HL-60/S4 treated with retinoic acid at 250 ng/mL for 4 days and 3 days (cell line): ENCODE measurements around the gene ANKFY1.

Experiments used
- in situ Hi-C: fragments of 300-500 bp; cut with MboI; formaldehyde crosslinking; loops from 2 replicates; pipeline ENCODE4 v1.7.0; 2022; ENCODE audit warnings: low sequenced_read_pairs

The ANKFY1 gene, protein sequence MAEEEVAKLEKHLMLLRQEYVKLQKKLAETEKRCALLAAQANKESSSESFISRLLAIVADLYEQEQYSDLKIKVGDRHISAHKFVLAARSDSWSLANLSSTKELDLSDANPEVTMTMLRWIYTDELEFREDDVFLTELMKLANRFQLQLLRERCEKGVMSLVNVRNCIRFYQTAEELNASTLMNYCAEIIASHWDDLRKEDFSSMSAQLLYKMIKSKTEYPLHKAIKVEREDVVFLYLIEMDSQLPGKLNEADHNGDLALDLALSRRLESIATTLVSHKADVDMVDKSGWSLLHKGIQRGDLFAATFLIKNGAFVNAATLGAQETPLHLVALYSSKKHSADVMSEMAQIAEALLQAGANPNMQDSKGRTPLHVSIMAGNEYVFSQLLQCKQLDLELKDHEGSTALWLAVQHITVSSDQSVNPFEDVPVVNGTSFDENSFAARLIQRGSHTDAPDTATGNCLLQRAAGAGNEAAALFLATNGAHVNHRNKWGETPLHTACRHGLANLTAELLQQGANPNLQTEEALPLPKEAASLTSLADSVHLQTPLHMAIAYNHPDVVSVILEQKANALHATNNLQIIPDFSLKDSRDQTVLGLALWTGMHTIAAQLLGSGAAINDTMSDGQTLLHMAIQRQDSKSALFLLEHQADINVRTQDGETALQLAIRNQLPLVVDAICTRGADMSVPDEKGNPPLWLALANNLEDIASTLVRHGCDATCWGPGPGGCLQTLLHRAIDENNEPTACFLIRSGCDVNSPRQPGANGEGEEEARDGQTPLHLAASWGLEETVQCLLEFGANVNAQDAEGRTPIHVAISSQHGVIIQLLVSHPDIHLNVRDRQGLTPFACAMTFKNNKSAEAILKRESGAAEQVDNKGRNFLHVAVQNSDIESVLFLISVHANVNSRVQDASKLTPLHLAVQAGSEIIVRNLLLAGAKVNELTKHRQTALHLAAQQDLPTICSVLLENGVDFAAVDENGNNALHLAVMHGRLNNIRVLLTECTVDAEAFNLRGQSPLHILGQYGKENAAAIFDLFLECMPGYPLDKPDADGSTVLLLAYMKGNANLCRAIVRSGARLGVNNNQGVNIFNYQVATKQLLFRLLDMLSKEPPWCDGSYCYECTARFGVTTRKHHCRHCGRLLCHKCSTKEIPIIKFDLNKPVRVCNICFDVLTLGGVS

DNA sequence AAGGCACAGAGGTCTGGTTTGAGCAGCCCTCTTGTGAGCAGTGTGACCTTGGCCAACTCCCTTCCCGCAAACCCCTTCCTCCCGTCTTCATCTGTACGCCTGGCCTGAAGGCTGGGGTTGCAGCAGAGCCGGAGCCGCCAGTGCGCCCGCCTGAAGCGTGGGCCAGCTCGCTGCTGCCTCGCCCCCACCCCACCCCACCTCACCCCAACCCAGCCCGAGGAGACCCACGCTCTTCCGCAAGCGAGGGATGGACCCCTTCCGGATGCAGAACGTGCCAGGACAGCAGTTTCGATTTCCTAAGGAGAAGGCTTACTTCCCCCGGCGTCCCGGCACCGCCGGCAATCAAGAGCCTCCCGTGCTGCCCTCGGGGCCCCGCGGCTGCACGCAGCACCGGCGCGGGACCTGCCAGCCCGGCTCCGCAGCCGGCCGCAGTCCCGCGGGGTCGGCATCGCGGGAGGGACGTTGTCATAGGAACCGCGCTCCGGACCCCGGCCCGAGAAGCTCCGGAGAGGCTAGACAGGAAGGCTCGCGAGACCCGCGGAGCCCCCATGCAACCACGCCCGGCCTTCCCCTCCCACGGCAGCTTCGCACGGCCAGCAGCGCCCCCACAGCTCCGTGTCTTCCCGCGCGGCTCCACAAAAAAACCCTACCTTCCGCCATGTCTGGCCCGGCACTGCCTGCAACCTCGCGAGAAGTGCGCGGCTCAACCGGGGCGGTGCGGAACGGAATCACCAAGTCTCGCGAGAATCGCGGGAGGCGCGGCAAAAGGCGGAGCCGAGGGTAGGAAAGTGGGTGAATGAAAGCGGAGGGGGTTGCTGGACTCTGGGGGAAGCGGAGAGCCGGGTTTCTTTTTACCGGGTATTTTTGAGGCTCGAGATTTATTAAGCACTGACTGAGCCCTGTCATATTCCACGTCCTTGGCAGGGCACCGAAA, at the start of gene ANKFY1:
ANKFY1 (minus strand) TSS at position 698 of the 934 bp plus-strand sequence; CDS start at position 660, 38 bp downstream.
- in situ Hi-C loops = no loop called here

DNA sequence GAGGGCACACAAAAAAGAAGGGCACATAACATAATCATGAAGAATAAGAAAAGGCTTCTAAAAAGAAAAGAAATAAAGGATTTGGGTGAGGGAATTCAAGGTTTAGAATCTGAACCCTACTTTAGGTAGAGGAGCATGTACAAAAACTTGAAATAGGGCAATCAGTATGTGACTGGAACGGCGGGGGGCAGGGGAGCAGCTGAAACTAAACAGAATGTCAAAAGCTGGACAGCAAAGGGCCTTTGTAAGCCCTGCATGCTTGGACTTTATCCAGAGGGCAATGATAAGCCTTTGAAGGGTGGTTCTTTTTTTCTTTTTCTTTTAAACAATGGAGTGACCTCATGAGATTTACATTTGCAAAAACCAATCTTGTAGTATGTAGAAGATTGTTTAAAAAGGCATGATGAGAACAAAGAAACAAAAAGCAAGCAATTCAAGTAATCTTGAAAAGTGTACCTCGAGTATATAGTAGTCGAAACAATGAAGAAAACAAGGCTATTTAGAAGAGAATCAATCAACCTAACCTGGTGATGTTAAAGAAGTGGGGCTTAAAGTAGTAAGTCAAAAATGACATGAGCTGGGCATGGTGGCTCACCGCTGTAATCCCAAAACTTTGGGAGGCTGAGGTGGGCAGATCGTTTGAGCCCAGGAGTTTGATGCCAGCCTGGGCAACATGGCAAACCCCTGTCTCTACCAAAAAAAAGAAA, 46.7 kb upstream of the ANKFY1 start:
- in situ Hi-C loops = no loop called here

DNA sequence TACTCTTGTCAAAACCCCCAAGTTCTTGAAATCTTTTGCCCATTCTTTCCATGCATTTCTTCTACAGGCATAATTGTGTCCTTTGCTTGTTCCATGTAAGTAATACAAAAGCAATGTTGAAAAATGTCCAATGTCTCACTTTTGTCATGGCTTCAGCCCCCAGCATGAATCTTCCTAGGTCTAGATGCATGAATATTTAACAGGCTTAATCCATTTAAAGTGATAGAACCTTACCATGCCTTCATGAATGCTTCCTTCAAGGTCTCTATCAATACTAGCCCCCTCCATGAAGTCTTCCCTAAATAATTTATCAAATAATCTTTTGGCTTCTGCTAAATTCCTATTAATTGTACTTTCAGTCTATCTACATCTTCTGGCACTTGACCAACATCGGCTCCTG, 46.1 kb upstream of the ANKFY1 start:
- in situ Hi-C loops = no loop called here

DNA sequence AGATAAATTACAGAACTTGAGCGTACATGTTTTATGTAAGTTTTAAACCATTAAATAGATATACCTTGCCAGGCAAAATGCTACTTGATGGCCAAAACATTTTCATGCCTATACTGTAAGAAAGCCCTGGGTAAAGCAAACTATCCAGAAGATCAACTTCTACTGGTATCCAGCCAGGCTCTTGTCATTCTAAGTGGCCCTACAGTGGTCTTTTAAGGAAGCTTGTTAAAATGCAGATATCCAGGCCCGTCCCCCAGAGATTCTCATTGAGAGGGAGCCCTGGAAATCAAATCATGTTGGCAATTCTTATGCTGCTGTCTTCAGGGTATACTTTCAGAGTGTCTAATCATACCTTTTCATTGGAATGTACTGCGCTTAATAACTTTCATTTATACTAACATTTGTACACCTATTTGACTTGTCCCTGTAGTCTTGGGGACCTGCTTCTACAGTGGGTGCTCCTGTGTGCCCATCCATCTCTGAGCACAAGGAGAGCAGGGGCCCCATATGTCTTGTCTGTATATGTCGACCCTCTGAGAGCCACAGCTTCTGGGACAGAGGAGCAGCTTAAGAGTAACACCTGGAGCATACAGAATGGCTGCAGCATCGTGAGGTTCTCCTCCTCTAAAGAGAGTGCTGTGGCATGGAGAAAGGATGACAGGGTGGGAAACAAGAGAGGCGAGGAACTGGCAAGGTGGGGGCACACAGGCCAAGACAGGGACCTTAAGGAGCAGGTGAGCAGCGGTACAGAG, 43.6 kb upstream of the ANKFY1 start:
- in situ Hi-C loops = no loop called here

DNA sequence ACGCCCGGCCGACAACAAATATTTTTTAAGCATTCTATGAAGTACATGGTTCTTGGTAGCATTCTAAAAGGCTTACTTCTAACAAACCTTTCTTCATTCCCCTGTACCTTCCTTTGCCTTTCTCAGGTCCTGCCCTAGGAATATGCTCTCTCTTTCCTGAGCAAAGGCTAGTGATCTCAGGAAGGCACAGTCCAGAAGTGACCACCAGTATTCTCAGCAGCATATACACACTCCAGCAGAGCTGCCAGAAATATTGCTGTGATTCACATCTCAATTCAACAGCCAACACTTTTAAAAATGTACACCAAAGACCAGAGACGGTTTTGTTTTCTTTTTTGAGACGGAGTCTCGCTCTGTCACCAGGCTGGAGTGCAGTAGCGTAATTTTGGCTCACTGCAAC, 41.4 kb upstream of the ANKFY1 start:
- in situ Hi-C loops = no loop called here

DNA sequence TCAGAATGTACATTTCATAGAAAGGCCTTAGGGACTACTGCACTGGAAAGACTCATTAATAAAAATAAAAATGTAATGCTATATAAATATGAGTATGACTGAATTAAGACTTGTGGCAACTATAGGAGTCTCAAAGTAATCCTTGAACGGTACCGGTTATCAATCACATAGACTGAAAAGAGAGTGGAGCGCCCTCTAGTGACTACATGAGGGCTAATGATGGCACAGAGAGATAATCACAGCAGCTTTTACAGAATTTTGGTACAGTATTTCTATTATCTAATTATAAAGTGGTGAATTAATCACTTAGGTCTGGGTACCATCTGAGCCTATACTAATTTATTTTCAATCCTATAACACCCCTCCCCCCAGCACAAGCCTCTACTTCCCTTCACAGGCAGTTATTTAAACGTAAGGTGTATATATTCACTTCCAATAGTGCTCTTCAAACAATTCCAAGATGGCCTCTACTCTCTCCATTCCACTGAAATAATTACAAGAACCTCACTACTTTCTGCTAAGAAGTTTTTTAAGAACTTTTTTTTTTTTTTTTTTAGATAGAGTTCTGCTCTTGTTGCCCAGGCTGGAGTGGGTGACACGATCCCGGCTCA, 40.7 kb upstream of the ANKFY1 start:
- in situ Hi-C loops = no loop called here

DNA sequence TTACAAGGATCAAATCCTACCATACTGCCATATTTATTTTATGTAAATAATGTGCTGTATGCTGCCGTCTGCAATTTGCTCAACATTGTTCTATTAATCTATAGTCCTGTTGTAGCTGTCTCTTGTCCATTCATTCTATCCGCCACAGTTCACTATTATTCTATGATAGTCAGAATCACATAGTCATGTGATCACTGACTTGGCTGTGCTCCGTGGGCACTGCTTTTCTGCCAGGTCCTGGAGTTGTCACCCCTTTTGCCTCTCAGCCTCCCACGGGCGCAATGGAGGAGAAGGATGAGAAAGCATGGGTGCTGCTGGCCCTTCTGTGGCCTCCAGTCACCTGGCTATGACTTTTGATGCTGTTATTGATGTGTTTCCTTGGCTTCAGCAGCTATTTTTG, 37.3 kb upstream of the ANKFY1 start:
- in situ Hi-C loops = no loop called here

DNA sequence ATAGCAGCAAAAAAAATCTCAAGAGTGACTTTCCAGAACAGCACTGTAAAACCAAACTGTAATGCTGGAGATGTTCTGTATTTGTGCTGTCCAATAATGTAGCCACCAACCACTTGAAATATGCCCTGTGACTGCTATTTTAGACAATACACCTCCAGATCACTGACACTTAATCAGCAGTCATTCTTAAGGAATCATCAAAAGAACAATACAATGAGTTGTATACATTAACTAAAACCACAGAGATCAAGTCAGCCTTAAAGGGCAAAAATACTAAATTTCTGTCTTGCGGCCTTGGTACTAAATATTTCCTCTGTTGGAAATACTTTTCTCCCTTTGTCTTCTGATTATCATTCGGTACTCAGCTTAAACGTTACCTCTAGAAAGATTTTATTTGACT, 33.6 kb upstream of the ANKFY1 start:
- in situ Hi-C loops = no loop called here

DNA sequence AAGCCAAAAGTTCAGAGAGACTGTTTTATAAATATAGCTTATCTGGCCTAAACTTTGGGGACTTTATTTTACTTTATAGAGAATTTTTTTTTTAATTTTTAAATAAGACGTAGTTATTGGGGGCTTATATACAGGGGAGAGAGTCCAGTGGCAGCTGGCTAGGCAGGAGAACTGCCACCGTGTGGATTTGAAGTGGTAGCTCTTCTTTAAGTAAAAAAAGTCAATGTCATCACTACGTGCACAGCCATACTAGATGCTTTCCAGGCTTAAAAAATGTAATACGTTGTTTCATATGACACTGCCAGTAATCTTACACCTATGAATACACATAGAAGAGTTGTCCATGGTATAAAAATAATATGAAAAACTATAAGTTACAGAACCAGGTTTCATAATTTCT, 31.9 kb upstream of the ANKFY1 start:
- in situ Hi-C loops = no loop called here

DNA sequence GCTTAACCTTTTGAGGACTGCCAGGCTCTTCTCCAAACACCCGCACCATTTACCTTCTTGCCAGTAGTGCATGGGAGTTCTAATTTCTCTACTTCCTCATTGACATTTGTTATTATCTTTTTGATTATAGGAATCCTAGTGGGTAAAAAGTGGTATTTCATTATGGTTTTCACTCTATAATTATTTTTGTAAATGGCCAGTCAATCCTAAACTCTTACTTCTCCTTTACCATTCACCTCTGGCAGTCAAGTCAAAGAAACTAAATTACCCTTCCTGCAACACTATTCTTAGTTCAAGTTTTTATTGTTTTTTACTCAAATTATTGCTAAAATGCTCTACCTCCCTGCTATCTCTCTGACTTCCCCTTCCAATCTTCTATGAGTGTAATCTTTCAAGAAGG, 29.8 kb upstream of the ANKFY1 start:
- in situ Hi-C loops = no loop called here

DNA sequence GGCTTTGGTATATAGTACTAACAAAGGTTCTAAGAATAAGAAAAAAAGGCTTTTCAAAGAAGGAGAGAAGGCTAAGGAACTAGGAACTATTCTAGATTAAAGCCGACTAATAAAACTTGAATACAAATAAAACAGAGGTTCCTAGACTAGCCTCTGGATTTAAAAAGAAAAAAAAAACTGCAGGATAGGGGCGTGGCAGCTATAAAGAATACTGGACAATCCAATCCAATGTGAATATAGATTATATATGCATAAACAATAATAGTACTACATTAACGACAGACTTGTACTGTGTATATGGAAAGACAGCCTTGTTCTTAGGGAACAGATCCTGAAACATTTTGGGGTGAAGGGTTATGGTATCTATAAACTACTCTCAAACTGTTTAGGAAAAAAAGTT, 23.9 kb upstream of the ANKFY1 start:
- in situ Hi-C loops = no loop called here

DNA sequence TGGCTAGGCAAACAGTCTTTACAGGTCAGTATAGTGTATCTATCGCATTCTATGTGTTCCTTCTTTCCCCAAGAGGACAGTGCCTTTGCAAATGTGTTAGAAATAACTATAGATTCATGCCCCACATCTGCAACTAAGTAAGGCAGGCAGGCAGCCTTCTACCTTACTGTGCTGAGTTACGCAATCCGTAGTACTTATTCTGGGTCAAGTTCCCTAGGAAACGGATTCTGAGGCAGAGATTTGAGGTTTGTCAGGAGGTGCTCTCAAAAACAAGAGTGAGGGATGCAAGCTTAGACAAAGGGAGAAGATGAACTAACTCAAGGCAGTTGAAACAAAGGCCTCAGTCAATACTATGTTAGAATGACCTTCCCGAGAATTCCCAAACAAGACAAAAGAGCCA, 12.7 kb upstream of the ANKFY1 start:
- in situ Hi-C loops = no loop called here

DNA sequence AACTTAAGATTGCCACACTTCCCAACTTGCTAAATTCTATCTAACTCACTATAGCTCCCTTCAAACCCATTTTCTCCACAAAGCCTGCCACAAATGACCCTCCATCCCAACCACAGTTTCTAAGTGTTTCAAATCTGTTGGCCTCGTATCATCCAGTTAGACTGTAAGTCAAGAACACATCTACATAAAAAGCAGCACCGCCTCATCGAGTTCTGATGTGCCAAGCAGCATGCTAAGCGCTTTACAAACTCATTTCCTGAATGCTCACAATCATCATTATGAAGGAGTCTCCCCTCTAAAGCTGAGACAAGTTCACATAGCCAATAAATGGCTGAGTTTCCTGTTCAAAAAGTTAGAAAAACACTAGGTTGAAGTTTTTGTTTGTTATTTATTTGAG, 9.2 kb upstream of the ANKFY1 start:
- in situ Hi-C loops = no loop called here

DNA sequence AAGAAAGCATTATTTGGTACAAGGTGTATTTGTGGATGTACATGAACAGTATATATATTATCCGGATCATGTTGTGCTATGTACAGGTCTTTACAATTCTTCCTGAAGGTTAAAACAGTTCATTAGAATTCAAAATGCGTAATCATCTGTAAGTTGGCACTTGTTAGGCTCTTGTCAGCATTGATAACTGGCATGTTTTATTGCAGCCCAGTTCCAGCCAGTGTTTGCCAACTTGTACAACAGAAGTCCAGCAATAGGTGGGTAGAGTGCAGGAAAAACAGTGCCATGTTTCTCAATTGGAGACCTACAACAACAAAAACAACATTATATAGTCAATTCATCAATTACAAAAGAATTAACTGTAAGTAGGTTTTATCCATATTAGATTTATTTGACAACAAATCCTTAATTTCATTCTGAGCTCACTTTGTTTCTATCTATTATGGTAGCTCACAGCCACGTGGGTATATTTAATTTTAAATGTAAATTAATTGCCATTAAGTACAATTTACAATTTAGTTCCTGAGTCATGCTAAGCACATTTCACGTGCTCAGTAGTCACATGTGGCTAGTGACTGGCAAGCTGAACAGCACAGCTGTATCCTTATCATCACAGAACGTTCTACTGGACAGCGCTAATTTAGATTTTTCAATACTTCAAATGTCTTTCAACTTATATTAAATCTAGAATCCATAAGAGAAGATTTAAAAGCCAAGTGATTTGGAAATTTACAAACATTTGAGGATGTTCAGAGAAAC, 8.6 kb upstream of the ANKFY1 start:
- in situ Hi-C loops = no loop called here

DNA sequence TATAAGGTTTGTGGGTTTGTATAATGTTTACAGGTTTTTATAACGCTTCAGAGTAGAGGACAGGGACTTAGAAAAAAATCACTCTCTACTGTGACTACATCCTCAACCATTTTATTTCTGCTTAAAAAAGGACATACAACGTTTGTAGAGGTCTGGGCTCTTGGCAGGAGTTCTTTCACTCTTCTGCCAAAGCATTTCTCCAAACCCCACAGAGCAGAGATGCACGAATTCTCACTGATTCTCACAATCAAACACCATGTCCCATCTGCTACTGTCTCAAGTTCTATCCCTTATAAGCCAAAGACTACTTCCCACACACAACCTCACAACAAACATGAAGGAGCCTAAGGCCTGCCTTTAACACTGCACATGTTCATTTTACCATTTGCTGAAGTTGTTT, 7.0 kb upstream of the ANKFY1 start:
- in situ Hi-C loops = no loop called here

DNA sequence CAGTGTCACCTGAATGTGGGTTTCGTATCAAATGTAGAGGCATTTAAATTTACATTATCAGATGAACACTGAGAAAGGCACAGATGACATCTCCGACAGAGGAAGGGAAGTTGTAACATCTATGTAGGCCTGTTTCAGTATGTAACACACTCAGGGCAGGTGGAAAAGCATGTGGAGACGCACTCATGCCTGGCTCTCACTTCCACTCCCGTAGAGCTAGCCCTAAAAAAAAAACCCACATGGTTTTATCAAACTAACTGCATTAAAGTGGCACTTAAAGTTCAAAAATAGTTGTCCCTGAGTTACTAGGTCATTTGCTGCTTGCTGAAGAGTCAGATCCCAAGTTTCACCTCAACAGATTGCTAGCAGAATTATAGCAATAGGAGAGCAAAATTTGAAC, 6.1 kb upstream of the ANKFY1 start:
- in situ Hi-C loops = no loop called here

DNA sequence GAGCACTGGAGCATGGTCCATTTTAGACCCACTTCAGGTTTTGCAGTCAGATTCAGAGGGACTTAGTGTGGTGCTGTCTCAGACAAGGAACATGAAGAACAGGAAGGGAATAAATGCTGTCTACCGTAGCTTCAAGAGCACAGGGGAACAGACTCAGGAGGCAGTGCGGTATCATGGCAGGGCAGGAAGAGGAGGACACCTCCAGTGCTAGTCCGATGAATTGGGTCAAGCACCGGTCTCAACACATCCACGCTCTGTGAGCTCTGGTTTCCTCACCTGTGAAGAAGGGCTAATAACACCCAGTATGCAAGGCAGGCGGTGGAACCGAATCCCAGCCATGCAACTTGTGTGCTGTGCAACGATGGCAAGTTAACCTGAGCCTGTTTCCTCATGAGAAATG, 3.6 kb upstream of the ANKFY1 start:
- in situ Hi-C loops = no loop called here

DNA sequence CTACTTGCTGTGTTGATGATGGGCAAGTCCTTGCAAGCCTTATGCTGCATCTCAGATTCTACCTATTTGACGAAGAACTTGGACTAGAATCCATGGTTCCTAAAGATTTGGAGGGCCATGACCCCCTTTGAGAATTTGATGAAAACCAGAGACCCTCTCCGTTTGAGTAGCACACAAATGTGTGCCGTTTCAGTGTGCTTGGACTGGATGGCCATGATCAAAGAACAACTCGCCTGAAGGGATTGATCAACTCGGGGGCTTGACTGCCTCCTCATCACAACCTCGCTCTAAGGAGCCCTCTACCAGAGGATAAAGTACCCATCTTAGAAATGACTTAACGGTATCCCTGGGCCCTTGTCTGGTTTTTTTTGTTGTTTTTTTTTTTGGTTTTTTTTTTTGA, 2.8 kb upstream of the ANKFY1 start:
- in situ Hi-C loops = no loop called here
